ENCODE results near the gene PNMA6E.

PNMA6E gene

GRCh38 chrX:153401133-153401764 is at the start of gene PNMA6E:
TSS of gene PNMA6E (minus strand) at chrX:153401350. CDS start at chrX:153398849, 2,501 bp downstream.
- no peak for DNase-seq

- DNase-seq: no peak
These were observed 49.8 kb upstream of the PNMA6E start for GRCh38 chrX:153450949-153451277.

- no peak for DNase-seq
These were observed 49.2 kb upstream of the PNMA6E start for GRCh38 chrX:153450114-153450948.

- DNase-seq: no peak
These were observed 48.4 kb upstream of the PNMA6E start for GRCh38 chrX:153449368-153450113.

GRCh38 chrX:153448556-153449367 is 47.6 kb upstream of the PNMA6E start:
- DNase-seq: no peak

- DNase-seq: no peak
These were observed 46.4 kb upstream of the PNMA6E start for GRCh38 chrX:153447581-153447960.

GRCh38 chrX:153446950-153447580 is 45.9 kb upstream of the PNMA6E start:
- DNase-seq: no peak

GRCh38 chrX:153446636-153446936 is 45.4 kb upstream of the PNMA6E start:
- DNase-seq: no peak

- DNase-seq: no peak
These were observed 44.9 kb upstream of the PNMA6E start, which contains the start of gene TREX2 for GRCh38 chrX:153445856-153446635. TSS of gene TREX2 (minus strand) at chrX:153446056. CDS start at chrX:153445430, 626 bp downstream.

GRCh38 chrX:153445106-153445855 is 44.1 kb upstream of the PNMA6E start:
- no peak for DNase-seq

- DNase-seq: no peak
These were observed 43.3 kb upstream of the PNMA6E start for GRCh38 chrX:153444333-153445011.

- DNase-seq: no peak
These were observed 42.6 kb upstream of the PNMA6E start for GRCh38 chrX:153443476-153444332.

GRCh38 chrX:153442463-153442862 is 41.3 kb upstream of the PNMA6E start:
- no peak for DNase-seq

GRCh38 chrX:153441981-153442380 is 40.8 kb upstream of the PNMA6E start:
- DNase-seq: no peak

GRCh38 chrX:153441296-153441695 is 40.1 kb upstream of the PNMA6E start:
- no peak for DNase-seq

- no peak for DNase-seq
These were observed 39.5 kb upstream of the PNMA6E start for GRCh38 chrX:153440556-153441135.

GRCh38 chrX:153439977-153440376 is 38.8 kb upstream of the PNMA6E start:
- no peak for DNase-seq

GRCh38 chrX:153438532-153438931 is 37.4 kb upstream of the PNMA6E start:
- peak; percentile 40 for DNase-seq

- DNase-seq: no peak
These were observed 34.7 kb upstream of the PNMA6E start for GRCh38 chrX:153435845-153436244.
